Activated B cell treated with CpG ODN at 0.5 μM for 24 hours (primary cell): ENCODE data around the gene CABP4. TPM values are rescaled to one million over a fixed set of nuclear protein-coding genes. Genes with fewer than 3 reads are reported as not detected.
A peak's percentile ranks its signal among the peaks of the same experiment; 100 is the strongest.

Source experiments
- ATAC-seq: fragments of 200-7000 bp; cut with Tn5 transposase; one replicate; pipeline ENCODE4 v1.10.0; 2021; ENCODE audit warnings: low read depth, mild to moderate bottlenecking, moderate library complexity
- CTCF ChIA-PET: fragments of 350-600 bp; sonication (Branson Sonifier 250); formaldehyde crosslinking; loops from one replicate; lab custom pipeline; 2021; ENCODE audit warnings: antibody characterized with exemption; lab: Charles Lee
- POLR2A ChIA-PET: fragments of 350-600 bp; sonication (Branson Sonifier 250); formaldehyde crosslinking; loops from one replicate; lab custom pipeline; 2021; ENCODE audit warnings: antibody characterized with exemption; lab: Charles Lee
- DNase-seq: peaks from one replicate; pipeline ENCODE4 v3.0.0; 2022
- H3K27ac Mint-ChIP-seq: one replicate; pipeline ENCODE4 v1.8.0; 2020; ENCODE audit warnings: mixed read lengths
- H3K27me3 Mint-ChIP-seq: one replicate; pipeline ENCODE4 v1.8.0; 2021; ENCODE audit warnings: mixed read lengths
- H3K36me3 Mint-ChIP-seq: one replicate; pipeline ENCODE4 v1.8.0; 2021; ENCODE audit warnings: low read depth, mixed read lengths
- H3K4me1 Mint-ChIP-seq: one replicate; pipeline ENCODE4 v1.8.0; 2021; ENCODE audit warnings: mixed read lengths
- H3K4me3 Mint-ChIP-seq: one replicate; pipeline ENCODE4 v1.8.0; 2020; ENCODE audit warnings: mild to moderate bottlenecking, mixed read lengths
- H3K9me3 Mint-ChIP-seq: one replicate; pipeline ENCODE4 v1.8.0; 2020; ENCODE audit warnings: mixed read lengths
- intact Hi-C: fragments of 100-400 bp; cut with micrococcal nuclease; formaldehyde crosslinking; loops from one replicate; pipeline ENCODE4 v1.15.1; 2024
- total RNA-seq: library from RNA; stranded (reverse); gene quantifications from 2 replicates; pipeline ENCODE4 v1.2.3, GENCODE V29; 2022
- TF ChIP-seq, protein P1 (sequence below): fragments of 200-600 bp; IDR thresholded peaks from one replicate; pipeline ENCODE4 v1.8.0; 2022; ENCODE audit warnings: antibody characterized with exemption, mild to moderate bottlenecking

The CABP4 gene
- total RNA-seq, 1 donor from 2014 or later: 3.0 TPM

- Mint-ChIP-seq H3K27me3 (no peaks in the 10 kb centered on the region), H3K9me3 (no peaks in the 10 kb centered on the region), H3K4me1 (peaks cover 67% of the 10 kb centered on the region), H3K36me3 (peaks cover 68% of the 10 kb centered on the region), H3K27ac (peak overlapping the region; percentile 79), H3K4me3 (no peak overlapping the region)
- ChIA-PET POLR2A (interaction anchor here (0.8 to 26.0 kb wide), 10 partner anchors 9 to 81 kb away, joined by 3 to 1417 read pairs (median 104); partner anchors contain the start of genes AIP, CABP4, CARNS1 and CORO1B), CTCF (interaction anchor here (0.9 to 1.1 kb wide), 3 partner anchors 31 to 87 kb away, joined by 3 to 4 read pairs (median 3); partner anchors contain the start of gene PPP1CA)
- intact Hi-C loops: no loop called here
- DNase-seq (no peak), ATAC-seq (no peak)
- TF ChIP-seq, protein P1, sequence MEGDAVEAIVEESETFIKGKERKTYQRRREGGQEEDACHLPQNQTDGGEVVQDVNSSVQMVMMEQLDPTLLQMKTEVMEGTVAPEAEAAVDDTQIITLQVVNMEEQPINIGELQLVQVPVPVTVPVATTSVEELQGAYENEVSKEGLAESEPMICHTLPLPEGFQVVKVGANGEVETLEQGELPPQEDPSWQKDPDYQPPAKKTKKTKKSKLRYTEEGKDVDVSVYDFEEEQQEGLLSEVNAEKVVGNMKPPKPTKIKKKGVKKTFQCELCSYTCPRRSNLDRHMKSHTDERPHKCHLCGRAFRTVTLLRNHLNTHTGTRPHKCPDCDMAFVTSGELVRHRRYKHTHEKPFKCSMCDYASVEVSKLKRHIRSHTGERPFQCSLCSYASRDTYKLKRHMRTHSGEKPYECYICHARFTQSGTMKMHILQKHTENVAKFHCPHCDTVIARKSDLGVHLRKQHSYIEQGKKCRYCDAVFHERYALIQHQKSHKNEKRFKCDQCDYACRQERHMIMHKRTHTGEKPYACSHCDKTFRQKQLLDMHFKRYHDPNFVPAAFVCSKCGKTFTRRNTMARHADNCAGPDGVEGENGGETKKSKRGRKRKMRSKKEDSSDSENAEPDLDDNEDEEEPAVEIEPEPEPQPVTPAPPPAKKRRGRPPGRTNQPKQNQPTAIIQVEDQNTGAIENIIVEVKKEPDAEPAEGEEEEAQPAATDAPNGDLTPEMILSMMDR: no peak
These were observed 22.4 kb upstream of the CABP4 start for GRCh38 chr11:67432655-67433349.

DNA sequence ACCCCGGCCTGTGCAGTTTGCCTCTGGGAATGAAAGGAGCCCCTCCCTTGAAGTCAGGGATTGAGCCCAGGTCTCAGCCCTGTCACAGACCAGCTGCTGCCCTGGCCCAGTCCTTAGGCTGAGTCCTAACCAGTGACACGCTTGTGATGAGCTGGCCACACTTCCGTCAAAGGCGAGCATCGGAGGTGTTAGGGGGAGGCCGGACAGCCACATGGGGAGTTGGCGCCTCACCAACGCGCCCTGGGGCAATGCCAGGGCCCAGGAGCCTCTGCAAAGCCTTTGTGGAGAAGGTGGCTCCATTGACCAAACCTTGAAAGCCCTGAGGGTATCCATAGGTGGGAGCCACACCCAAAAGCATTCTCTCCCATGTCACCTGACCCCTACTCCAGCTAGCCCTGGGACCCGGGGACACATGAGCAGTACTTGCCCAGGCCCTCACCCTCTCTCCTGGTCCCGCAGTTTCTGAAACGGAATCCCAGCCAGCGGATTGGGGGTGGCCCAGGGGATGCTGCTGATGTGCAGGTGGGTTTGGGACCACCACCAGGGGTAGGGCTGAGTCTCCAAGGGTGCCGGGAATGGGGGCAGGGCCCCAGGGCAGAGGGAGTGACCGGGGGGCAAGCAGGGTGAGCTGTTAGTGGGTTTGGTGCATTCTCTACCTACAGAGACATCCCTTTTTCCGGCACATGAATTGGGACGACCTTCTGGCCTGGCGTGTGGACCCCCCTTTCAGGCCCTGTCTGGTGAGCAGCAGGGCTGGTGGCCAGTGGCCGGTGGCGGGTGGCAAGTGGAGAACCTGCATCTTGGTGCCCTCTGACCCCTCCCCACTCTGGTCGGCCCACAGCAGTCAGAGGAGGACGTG lies 21.4 kb upstream of the CABP4 start:
- Mint-ChIP-seq H3K9me3 (no peaks in the 10 kb centered on the region), H3K4me3 (peak overlapping the region; percentile 52), H3K27ac (peak overlapping the region; percentile 79), H3K4me1 (peaks cover 67% of the 10 kb centered on the region), H3K36me3 (peaks cover 63% of the 10 kb centered on the region), H3K27me3 (no peaks in the 10 kb centered on the region)
- ATAC-seq: no peak
- no peak for DNase-seq
- intact Hi-C loops: no loop called here
- TF ChIP-seq, protein P1: no peak
- ChIA-PET CTCF (interaction anchor here (0.9 to 1.1 kb wide), 2 partner anchors 32 to 88 kb away, joined by 3 read pairs; partner anchors contain the start of gene PPP1CA), POLR2A (interaction anchor here (0.6 to 26.0 kb wide), 10 partner anchors 8 to 80 kb away, joined by 3 to 1417 read pairs (median 104); partner anchors contain the start of genes AIP, CABP4, CARNS1 and CORO1B)

DNA sequence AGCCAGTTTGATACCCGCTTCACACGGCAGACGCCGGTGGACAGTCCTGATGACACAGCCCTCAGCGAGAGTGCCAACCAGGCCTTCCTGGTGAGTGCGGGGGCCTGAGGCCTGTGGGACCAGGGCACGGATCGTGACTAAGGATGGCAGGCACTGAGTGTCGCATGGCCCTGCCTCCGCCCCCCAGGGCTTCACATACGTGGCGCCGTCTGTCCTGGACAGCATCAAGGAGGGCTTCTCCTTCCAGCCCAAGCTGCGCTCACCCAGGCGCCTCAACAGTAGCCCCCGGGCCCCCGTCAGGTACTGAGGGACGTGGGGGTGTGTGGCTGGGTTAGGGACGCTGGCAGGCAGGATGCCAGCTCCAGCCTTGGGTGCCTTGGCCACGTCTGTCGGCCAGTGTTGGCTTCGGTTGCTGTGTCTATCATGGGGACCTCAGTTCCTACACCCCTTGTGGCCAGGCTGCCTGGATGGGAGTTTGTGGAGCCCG lies 20.7 kb upstream of the CABP4 start:
- TF ChIP-seq, protein P1: no peak
- ChIA-PET POLR2A (interaction anchor here (2.1 to 26.0 kb wide), 8 partner anchors 11 to 81 kb away, joined by 6 to 1417 read pairs (median 148); partner anchors contain the start of genes AIP, CABP4, CARNS1 and CORO1B), CTCF (interaction anchor here (4.9 kb wide), 1 partner anchor 33 kb away, joined by 25 read pairs; the partner anchor contains the start of gene PPP1CA)
- H3K27me3 Mint-ChIP-seq: no peaks in the 10 kb centered on the region
- peaks cover 67% of the 10 kb centered on the region for H3K4me1 Mint-ChIP-seq
- no peak for ATAC-seq
- H3K27ac Mint-ChIP-seq: peak overlapping the region; percentile 79
- intact Hi-C loops: no loop called here
- H3K9me3 Mint-ChIP-seq: no peaks in the 10 kb centered on the region
- peaks cover 65% of the 10 kb centered on the region for H3K36me3 Mint-ChIP-seq
- H3K4me3 Mint-ChIP-seq: peak overlapping the region; percentile 52
- peak; percentile 37 for DNase-seq

GRCh38 chr11:67435031-67435726 lies 20.0 kb upstream of the CABP4 start:
- no peak for DNase-seq
- Mint-ChIP-seq H3K4me3 (peak overlapping the region; percentile 96), H3K27ac (peak overlapping the region; percentile 96), H3K27me3 (no peaks in the 10 kb centered on the region), H3K4me1 (peaks cover 70% of the 10 kb centered on the region), H3K36me3 (peaks cover 63% of the 10 kb centered on the region), H3K9me3 (no peaks in the 10 kb centered on the region)
- ChIA-PET CTCF (interaction anchor here (4.9 kb wide), 1 partner anchor 34 kb away, joined by 25 read pairs; the partner anchor contains the start of gene PPP1CA), POLR2A (interaction anchor here (2.1 to 26.0 kb wide), 10 partner anchors 12 to 81 kb away, joined by 6 to 1417 read pairs (median 104); partner anchors contain the start of genes AIP, CABP4, CARNS1 and CORO1B)
- TF ChIP-seq, protein P1: no peak
- intact Hi-C loops: no loop called here
- no peak for ATAC-seq
